Measurements from ENCODE around the gene C2orf15.
"Not testable (repeated sequence)": the region's sequence is repeated elsewhere in the genome, so short reads cannot be mapped to it uniquely, and the experiment has no call there.

The C2orf15 gene

DNA sequence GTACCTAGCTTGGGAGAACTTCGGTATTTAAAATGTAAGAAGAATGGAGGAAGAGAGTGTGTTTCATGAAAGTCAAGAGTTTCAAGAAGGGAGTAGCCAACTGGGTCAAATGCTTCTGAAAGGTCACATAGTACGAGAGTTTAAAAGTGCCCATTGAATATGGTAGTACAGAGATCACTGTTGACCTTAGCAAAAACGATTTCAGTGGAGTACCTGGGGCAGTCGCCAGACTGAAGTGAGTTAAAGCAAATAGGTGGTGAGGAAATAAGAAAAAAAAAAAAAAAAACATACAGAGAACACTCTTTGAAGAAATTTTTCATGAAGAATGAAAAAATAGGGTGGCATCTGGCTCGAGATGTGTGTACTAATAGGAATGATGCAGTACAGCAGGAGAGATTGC is 24.7 kb downstream of the C2orf15 start:
- no peak for DNase-seq (ENCODE audit: low read depth)

GRCh38 chr2:99169534-99169933 is 28.0 kb downstream of the C2orf15 start:
- DNase-seq (ENCODE audit: low read depth) = no peak

GRCh38 chr2:99171377-99172140 is 30.1 kb downstream of the C2orf15 start:
- no peak for DNase-seq (ENCODE audit: low read depth)

DNA sequence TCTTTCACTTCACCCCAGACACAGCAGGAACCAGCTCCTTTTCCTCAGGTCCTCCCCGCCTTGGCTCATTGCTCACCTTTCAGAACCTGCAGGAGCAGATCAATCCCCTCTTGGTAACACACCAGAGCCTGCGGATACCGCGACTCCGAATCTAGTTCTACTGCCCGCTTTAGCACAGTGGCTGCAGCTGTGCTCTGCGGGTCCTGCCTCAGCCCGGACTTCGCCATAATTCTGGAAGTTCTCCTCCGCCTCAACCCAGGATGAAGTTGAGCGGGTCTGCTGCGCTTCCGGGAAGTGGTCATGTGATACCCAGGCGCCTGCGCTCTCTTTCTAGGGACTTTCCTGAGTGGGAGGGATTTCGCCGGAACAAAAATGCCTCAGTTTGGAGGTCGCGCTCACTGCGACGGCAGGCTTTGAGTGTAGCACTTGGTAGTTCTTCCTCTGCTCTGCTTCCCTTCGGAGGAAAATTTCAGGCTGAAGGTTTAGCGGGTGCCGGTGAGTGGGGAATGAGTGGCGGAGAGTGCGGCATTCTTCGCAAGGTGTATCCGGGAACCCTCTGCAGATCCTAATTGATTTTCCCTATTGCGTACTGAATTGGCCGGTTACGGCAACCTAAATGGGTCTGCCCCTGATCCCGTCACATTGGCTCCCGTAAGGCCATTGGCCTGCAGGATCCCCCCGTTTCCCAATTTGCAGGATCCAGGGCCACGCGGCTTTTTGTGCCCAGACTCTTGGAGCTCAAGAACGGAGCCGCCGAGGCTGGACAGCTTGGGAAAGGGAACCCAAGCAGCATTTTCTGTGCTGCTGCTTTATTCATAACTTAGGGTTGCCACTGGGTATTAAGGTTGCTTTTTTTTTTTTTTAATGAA is 39.5 kb downstream of the C2orf15 start, which contains the start of the genes MITD1 and MRPL30:
TSS of gene MITD1 (minus strand) at position 304 of the 869 bp plus-strand sequence. CDS start at position 227, 77 bp downstream.
TSS of gene MRPL30 (plus strand) at position 430 of the 869 bp plus-strand sequence. CDS start 5,020 bp downstream, outside the sequence.
- DNase-seq (ENCODE audit: low read depth) = peak; percentile 96

DNA sequence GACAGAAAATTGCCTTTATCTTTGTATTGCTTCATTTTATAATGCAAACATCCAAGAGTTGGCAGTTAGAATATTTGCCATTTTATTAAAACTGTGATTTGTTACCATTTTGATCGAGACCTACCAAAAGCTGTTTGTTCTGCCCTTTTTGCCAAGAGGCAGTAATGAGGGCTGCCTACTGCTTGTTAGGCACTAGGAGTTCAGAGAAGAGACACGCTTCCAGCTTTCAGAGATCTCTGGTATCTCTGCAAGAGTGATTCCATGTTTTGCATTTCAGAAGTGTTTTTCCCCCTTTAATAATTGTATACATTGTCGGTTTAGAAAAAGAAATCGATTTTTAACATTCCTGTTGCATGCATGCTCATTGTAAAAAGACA is 40.1 kb downstream of the C2orf15 start:
- DNase-seq (ENCODE audit: low read depth) = no peak

DNA sequence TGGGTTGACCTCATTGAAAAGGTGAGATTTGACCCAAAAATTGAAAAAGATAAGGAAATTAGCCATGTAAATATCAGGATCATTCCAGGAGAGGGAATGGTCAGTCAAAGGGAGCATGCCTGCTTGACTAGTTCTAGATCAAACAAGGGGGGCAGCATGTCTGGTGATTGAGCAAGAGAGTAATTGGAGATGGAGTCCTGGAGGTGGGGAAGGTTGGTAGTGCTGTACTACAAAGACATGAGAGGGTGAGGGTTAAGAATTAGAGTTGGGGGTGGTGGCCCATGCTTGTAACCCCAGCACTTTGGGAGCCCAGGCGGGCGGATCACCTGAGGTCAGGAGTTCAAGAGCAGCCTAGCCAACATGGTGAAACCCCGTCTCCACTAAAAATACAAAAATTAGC is 41.5 kb downstream of the C2orf15 start:
- DNase-seq (ENCODE audit: low read depth) = no peak

GRCh38 chr2:99184811-99185210 is 43.3 kb downstream of the C2orf15 start:
- no peak for DNase-seq (ENCODE audit: low read depth)

DNA sequence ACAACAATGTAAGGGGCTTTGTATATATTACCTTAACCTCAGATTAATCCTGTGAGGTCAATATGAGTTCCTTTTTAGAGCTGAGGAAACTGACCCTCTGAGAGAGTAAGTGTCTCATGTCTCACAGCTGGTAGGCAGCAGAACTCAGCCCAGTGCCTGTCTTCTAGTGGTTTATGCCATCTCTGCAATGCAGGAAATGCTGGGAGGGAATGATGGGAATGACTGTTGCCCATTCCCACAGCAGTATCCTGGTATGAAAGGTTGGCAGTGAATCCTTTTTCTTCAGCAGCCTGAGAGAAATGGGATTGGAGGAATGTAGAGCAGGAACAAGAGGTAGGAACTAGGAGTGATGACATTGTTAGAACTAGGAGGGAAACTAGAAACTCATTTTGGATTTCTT is 45.5 kb downstream of the C2orf15 start:
- no peak for DNase-seq (ENCODE audit: low read depth)

DNA sequence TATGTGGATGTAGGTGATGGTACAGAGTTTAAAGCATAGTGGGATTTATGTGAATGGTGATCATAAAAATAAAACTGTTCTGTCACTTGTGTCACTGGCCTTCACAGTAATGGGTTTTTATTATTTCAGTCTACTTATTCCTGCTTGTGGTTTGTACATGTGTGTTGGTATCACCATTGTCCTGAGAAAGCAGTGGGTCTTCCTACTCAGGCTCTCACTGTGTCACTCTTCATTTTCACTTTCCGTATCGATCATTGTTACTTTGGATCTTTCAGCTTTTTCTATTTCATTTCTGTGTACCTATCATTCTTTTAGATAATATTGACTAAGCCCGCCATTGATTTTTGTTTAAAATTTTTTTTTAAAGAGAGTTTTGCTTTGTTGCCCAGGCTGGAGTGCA is 46.9 kb downstream of the C2orf15 start:
- DNase-seq (ENCODE audit: low read depth) = no peak

- DNase-seq (ENCODE audit: low read depth) = no peak
Measured at GRCh38 chr2:99190548-99190947, 49.0 kb downstream of the C2orf15 start.

GRCh38 chr2:99192364-99192763 is 50.9 kb downstream of the C2orf15 start:
- DNase-seq (ENCODE audit: low read depth) = not testable (repeated sequence)

DNA sequence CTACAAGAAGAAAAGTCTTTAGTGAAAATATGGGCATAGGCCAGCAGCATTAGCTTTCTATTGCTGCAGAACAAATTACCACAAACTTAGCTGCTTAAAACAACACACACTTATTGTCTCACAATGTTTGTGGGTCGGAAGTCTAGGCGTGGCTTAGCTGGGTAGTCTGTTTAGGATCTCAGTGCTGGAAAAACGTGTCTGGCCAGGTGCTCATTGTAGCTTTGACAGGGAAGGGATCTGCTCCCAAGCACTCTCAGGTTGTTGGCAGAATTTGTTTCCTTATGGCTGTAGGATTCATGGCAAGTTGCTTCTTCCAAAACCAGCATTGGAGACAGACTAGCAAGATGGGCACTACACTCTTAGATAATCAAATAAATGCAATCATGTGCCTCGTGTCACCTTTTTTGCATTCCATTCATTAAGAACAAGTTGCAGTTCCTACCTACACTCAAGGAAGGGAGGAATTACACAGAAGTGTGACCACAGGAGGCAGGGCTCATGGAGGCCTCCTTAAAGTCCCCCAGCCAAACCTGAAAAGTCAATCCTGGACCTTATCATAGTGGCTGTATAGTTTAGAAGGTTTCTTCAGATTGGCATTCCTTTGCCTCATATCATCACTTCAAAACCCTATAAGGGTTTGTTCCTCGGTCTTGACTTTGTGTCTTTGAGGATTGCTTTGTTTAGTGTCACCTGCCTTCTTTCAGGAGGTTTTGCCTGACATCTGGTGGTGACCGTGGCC is 56.8 kb downstream of the C2orf15 start:
- no peak for DNase-seq (ENCODE audit: low read depth)

- DNase-seq (ENCODE audit: low read depth) = no peak
Measured at GRCh38 chr2:99200076-99200800, 58.7 kb downstream of the C2orf15 start.
